Thoracic aorta (tissue), 2 donors: Measurements from ENCODE around the gene SYNGR4. TPM values are rescaled to one million over a fixed set of nuclear protein-coding genes. Genes with fewer than 3 reads are reported as not detected.

Source experiments
- ATAC-seq: fragments of 150-250 bp; one replicate; pipeline ENCODE4 v1.8.0; 2017; ENCODE audit warnings: low read depth; ENCODE audit not compliant: insufficient number of reproducible peaks, low FRiP score
- DNase-seq: peaks from one replicate; pipeline ENCODE4 v3.0.0-alpha.2; 2020; ENCODE audit warnings: low spot score
- H3K27ac ChIP-seq, 2 donors: fragments of 200-600 bp; sonication (generic); 1 replicate in 1 of 2; 2 replicates in 1 of 2; pipeline ENCODE4 v1.5.1; 2016; ENCODE audit warnings: mild to moderate bottlenecking in 2 of 2, moderate library complexity in 2 of 2
- H3K27me3 ChIP-seq: fragments of 200-600 bp; sonication (generic); replicated peaks from 2 replicates; pipeline ENCODE4 v1.6.0; 2016; ENCODE audit warnings: mild to moderate bottlenecking; ENCODE audit not compliant: insufficient read depth
- H3K36me3 ChIP-seq: fragments of 200-600 bp; sonication (generic); one replicate; pipeline ENCODE4 v1.5.1; 2016
- H3K4me1 ChIP-seq, 2 donors: fragments of 200-600 bp; sonication (generic); 1 replicate in 1 of 2; 2 replicates in 1 of 2; pipeline versions ENCODE4 v1.5.1 to v1.6.0; 2016; ENCODE audit warnings: low read depth in 2 of 2, mild to moderate bottlenecking in 1 of 2; ENCODE audit not compliant: control insufficient read depth in 1 of 2
- H3K4me3 ChIP-seq: fragments of 200-600 bp; sonication (generic); 2 replicates; pipeline ENCODE4 v1.5.1; 2016; ENCODE audit warnings: mild to moderate bottlenecking
- H3K9me3 ChIP-seq: fragments of 200-600 bp; sonication (generic); 2 replicates; pipeline ENCODE4 v1.5.1; 2016
- total RNA-seq, 2 donors: library from RNA; depleted of rRNA; stranded (reverse); fragments of >200 nt; gene quantifications; one replicate each; pipeline versions ENCODE4 v1.1.0 to v1.2.3, GENCODE V29; 2016
- TF ChIP-seq, protein P1 (sequence below): fragments of 200-600 bp; sonication (generic); IDR thresholded peaks from one replicate; pipeline ENCODE4 v1.5.1; 2019; ENCODE audit warnings: antibody characterized with exemption

Gene SYNGR4
- total RNA-seq, 2 donors from 2014 or later: not detected

DNA sequence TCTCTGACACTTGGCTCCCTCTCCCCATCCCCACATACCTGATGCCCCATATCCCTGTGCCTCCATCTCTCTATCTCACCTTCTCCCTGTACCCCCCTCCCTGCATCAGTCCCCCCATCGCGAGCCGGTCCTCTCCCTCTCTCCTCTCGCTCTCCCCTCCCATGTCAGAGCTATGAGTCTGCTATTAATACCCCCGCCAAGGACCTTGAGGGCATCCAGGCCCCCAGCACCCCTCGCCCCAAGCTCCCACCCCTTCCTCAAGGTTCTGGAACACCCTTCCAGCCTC lies 30.9 kb downstream of the SYNGR4 start:
- no peak overlapping the region for H3K4me3 ChIP-seq
- ATAC-seq: no peak

DNA sequence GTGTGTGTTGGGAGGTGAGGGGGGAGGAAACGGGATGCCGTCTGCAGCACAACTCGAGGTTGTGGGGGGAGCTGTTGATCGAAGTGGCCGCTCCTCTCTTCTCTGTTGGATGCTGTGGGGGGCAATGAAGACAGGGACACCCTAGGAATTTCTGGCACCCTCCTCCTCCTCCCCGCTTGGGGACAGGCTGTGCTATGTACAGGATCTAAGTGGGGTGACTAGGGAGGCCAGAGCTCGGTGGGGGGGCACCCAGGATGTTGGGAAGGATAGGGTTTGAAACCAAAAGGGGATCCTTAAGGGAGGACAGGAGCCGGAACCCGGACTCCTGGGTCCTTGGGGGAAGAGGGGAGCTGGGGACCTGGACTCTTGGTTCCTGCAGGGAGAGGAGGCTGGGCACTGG lies 31.3 kb downstream of the SYNGR4 start:
- no peaks in the 10 kb centered on the region for H3K36me3 ChIP-seq
- ATAC-seq (no peak), DNase-seq (no peak)
- H3K4me1 ChIP-seq: peaks cover 2 to 9% of the 10 kb centered on the region in 2 donors
- TF ChIP-seq, protein P1, sequence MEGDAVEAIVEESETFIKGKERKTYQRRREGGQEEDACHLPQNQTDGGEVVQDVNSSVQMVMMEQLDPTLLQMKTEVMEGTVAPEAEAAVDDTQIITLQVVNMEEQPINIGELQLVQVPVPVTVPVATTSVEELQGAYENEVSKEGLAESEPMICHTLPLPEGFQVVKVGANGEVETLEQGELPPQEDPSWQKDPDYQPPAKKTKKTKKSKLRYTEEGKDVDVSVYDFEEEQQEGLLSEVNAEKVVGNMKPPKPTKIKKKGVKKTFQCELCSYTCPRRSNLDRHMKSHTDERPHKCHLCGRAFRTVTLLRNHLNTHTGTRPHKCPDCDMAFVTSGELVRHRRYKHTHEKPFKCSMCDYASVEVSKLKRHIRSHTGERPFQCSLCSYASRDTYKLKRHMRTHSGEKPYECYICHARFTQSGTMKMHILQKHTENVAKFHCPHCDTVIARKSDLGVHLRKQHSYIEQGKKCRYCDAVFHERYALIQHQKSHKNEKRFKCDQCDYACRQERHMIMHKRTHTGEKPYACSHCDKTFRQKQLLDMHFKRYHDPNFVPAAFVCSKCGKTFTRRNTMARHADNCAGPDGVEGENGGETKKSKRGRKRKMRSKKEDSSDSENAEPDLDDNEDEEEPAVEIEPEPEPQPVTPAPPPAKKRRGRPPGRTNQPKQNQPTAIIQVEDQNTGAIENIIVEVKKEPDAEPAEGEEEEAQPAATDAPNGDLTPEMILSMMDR: no peak
- H3K9me3 ChIP-seq: no peaks in the 10 kb centered on the region
- no peak overlapping the region for H3K27ac ChIP-seq
- H3K4me3 ChIP-seq: no peak overlapping the region
- H3K27me3 ChIP-seq: peaks cover 21% of the 10 kb centered on the region

More for the DNA sequence above, 30.9 kb downstream of the SYNGR4 start:
- peaks cover 5 to 13% of the 10 kb centered on the region in 2 donors for H3K4me1 ChIP-seq
- H3K36me3 ChIP-seq: no peaks in the 10 kb centered on the region
- no peak overlapping the region for H3K27ac ChIP-seq
- peaks cover 21% of the 10 kb centered on the region for H3K27me3 ChIP-seq
- no peak for DNase-seq
- TF ChIP-seq, protein P1: no peak
- no peaks in the 10 kb centered on the region for H3K9me3 ChIP-seq

DNA sequence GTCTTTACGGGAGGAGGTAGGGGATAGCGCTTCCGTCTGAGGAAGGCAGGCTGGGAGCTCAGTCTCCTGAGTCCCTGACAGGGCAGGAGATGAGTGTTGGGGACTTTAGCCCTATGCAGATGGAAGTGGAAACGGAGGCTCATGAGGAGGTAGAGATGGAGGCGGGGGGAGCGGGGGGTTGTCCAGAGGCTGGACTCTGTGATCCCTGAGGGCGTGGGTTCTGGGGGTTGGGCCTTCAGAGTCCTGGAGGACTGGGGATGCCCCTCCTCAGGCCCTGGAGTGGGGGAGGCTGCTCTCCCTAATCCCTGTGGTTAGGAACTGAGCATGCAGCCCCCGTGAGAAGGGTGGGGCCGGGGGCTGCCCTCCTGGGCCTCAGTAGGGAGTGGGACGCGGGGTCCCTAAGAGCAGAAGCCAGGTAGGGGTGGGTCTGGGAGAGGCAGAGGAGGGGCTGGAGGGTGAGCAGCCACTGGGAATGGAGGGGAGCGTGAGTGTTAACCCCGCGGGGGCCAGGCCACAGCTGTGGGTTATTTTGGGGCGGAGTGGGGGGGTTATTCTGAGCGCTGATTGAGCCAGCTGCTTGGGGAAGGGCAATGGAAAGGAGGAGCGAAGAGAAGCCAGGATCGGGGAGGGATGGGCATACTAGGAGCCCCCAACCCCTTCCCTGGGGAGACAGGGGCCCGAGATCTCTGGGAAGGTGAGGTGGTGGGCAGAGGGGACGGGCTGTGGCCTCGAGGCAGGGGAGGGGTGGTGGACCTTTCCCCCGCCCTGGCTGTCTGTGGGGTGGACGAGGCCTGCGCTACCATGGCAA lies 32.1 kb downstream of the SYNGR4 start:
- DNase-seq (no peak), ATAC-seq (no peak)
- Histone ChIP-seq H3K4me1 (peaks cover 2 to 9% of the 10 kb centered on the region in 2 donors), H3K27me3 (peaks cover 21% of the 10 kb centered on the region), H3K27ac (peak overlapping the region in 1 of 2 donors; percentile 34), H3K4me3 (no peak overlapping the region), H3K9me3 (no peaks in the 10 kb centered on the region), H3K36me3 (no peaks in the 10 kb centered on the region)
- TF ChIP-seq, protein P1: no peak

DNA sequence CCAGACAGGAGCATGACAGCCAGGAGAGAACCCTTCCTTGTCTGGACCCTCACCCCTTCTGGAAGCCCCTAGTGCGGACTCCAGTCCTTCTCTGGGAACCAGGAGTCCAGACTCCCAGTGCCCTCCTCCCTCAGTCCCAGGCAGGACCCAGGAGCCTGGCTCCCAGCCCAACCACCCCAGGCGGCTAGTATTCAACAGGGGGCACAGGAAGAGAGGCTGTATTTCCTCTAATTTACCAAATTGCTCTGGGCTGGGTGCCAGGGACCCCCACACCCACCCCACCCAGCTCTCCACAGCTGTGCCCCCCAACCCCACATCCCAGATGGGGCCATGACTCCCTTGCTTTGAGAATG lies 32.6 kb downstream of the SYNGR4 start:
- ATAC-seq (no peak), DNase-seq (no peak)
- no peak overlapping the region for H3K27ac ChIP-seq
- H3K36me3 ChIP-seq: no peaks in the 10 kb centered on the region
- TF ChIP-seq, protein P1: no peak
- peaks cover 2 to 9% of the 10 kb centered on the region in 2 donors for H3K4me1 ChIP-seq
- H3K27me3 ChIP-seq: peaks cover 21% of the 10 kb centered on the region
- H3K9me3 ChIP-seq: no peaks in the 10 kb centered on the region
- no peak overlapping the region for H3K4me3 ChIP-seq

DNA sequence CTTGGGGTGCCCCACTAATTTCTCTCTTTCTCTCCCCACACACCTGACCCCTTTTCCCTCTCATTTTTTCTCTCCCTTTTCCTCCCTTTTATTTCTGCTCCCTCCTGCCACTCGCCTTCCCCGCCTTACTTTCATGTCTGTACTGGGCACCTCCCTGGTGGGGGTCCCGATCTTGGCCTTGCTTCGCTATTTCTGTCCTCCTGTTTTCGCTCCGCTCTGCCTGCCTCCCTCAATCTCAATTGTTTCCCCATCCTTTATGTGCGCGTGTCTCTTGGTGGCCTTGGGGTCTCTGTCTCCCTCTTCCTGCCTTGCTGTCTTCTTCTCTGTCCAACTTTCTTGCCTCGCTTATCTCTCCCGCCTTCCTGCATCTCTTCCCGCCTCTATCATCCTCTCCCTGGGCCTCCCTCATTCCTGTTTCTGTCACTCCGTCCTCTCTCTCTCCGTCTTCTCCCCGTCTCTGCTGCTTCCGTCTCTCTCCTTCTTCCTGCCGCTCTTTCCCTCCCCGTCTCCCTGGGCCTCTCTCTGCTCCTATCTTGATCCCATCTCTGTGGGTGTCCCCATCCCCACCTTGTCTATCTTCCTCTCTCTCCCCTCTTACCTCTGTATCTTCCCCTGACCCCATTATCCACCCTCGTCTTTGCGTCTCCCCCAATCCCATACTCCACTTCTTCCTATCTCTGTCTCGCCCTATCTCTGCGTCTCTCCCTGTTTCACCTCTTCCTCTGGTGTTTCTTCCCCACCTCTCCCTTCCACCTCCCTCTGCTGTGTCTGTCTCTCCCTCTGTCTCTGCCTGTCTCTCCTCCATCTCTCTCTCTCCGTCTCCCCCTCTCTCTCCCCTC lies 33.3 kb downstream of the SYNGR4 start:
- TF ChIP-seq, protein P1: no peak
- Histone ChIP-seq H3K27ac (no peak overlapping the region), H3K27me3 (peaks cover 21% of the 10 kb centered on the region), H3K9me3 (no peaks in the 10 kb centered on the region), H3K36me3 (no peaks in the 10 kb centered on the region), H3K4me3 (peak overlapping the region; percentile 66), H3K4me1 (peaks cover 2 to 9% of the 10 kb centered on the region in 2 donors)
- DNase-seq (no peak), ATAC-seq (no peak)
